Measurements from ENCODE around the gene NHEJ1. TPM values are rescaled to one million over a fixed set of nuclear protein-coding genes. Genes with fewer than 3 reads are reported as not detected.

Gene NHEJ1
- polyA plus RNA-seq, 3 donors, result 12.6 to 20.9 (median 20.3) TPM

GRCh38 chr2:219112062-219112406 is 48.6 kb downstream of the NHEJ1 start:
- H3K9me3 ChIP-seq (replicated peaks in 1 of 2; ENCODE audit: control insufficient read depth in 1 of 2, insufficient read depth in 1 of 2, low read length in 2 of 2), result no peaks in the 10 kb centered on the region
- no peak overlapping the region for H3K9ac ChIP-seq (ENCODE audit: insufficient read depth, low read length, poor library complexity, severe bottlenecking)
- H3K27me3 ChIP-seq (ENCODE audit: control insufficient read depth in 2 of 2, insufficient read depth in 2 of 2, low read length in 2 of 2), result no peaks in the 10 kb centered on the region
- H3K9me3 Mint-ChIP-seq, result no peaks in the 10 kb centered on the region
- no peak overlapping the region for H3K4me3 ChIP-seq (replicated peaks in 1 of 3; ENCODE audit: low read depth in 2 of 3, low read length in 3 of 3)
- H3K4me1 ChIP-seq (ENCODE audit: control insufficient read depth in 1 of 2, insufficient read depth in 2 of 2, low read length in 2 of 2), result peaks cover 33 to 37% of the 10 kb centered on the region in 2 donors
- peaks cover 5 to 10% of the 10 kb centered on the region in 2 donors for H3K36me3 Mint-ChIP-seq
- H2AFZ ChIP-seq (ENCODE audit: insufficient read depth, low read depth, low read length, poor library complexity, severe bottlenecking), result no peak overlapping the region
- no peaks in the 10 kb centered on the region for H3K36me3 ChIP-seq (replicated peaks in 1 of 2; ENCODE audit: control insufficient read depth in 1 of 2, insufficient read depth in 2 of 2, low read length in 2 of 2)
- TF ChIP-seq CTCF (IDR thresholded peaks at IDR 0.05), result no peak
- H3K27ac ChIP-seq (ENCODE audit: low read depth in 1 of 2, low read length in 2 of 2), result no peak overlapping the region
- intact Hi-C loops (cut with micrococcal nuclease), result no loop called here
- DNase-seq, result no peak
- H3K4me3 Mint-ChIP-seq, result no peak overlapping the region
- peaks cover 30% of the 10 kb centered on the region for H4K20me1 ChIP-seq (ENCODE audit: insufficient read depth, low read length)
- peaks cover 39% of the 10 kb centered on the region for H3K4me1 Mint-ChIP-seq
- H3K27ac Mint-ChIP-seq, result no peak overlapping the region
- WGBS (ENCODE audit: insufficient coverage), result 100% methylated on average over 2 of the region's 2 CpGs
- H3K4me2 ChIP-seq (replicated peaks; ENCODE audit: extremely low read depth, low read length, poor library complexity, severe bottlenecking), result no peak overlapping the region
- H3K79me2 ChIP-seq (ENCODE audit: insufficient read depth, low read length), result no peaks in the 10 kb centered on the region
- H3K27me3 Mint-ChIP-seq (ENCODE audit: low read depth in 3 of 3), result peaks cover 0 to 3% (median 2%) of the 10 kb centered on the region in 3 donors

DNA sequence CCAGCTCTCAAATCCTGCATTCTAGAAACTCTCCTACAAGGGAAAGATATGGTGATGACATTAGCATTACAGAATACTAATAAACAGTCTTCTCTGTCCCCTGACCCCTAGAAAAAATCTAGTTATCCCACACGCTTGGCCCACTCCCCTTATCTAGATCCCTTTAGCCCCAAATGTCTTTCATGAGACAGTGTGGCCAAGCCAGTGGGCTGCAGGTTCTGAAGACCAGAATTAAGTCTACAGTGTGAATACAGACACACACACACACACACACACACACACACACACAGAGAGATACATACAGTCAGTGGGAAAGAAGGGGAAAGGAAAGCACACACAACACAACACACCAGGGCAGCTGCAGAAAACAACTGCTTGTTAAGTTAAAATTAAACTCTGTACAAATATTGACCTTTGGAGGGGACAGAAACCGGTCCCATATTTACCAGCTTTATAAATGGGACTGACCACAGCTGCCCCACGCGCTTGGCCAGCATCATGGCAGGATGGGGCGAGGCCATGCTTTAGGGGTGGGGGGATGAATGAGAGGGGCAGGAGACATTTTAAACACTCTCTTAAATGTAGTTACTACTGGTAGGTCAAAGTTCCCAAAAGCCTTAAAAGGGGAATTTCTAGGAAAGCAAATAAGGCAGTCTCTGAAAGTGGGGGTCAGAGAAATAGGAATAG is 49.1 kb downstream of the NHEJ1 start:
- peaks cover 8 to 14% of the 10 kb centered on the region in 2 donors for H3K36me3 Mint-ChIP-seq
- WGBS (ENCODE audit: insufficient coverage), result no CpG with 5 or more reads among the region's 5 CpGs
- no peaks in the 10 kb centered on the region for H3K9me3 ChIP-seq (replicated peaks in 1 of 2; ENCODE audit: control insufficient read depth in 1 of 2, insufficient read depth in 1 of 2, low read length in 2 of 2)
- no peak for DNase-seq
- no peak for TF ChIP-seq CTCF (IDR thresholded peaks at IDR 0.05)
- H3K4me1 ChIP-seq (ENCODE audit: control insufficient read depth in 1 of 2, insufficient read depth in 2 of 2, low read length in 2 of 2), result peaks cover 34 to 37% of the 10 kb centered on the region in 2 donors
- no peaks in the 10 kb centered on the region for H3K27me3 ChIP-seq (ENCODE audit: control insufficient read depth in 2 of 2, insufficient read depth in 2 of 2, low read length in 2 of 2)
- H3K4me2 ChIP-seq (replicated peaks; ENCODE audit: extremely low read depth, low read length, poor library complexity, severe bottlenecking), result no peak overlapping the region
- no peak overlapping the region for H2AFZ ChIP-seq (ENCODE audit: insufficient read depth, low read depth, low read length, poor library complexity, severe bottlenecking)
- H4K20me1 ChIP-seq (ENCODE audit: insufficient read depth, low read length), result peaks cover 30% of the 10 kb centered on the region
- no peaks in the 10 kb centered on the region for H3K9me3 Mint-ChIP-seq
- no peaks in the 10 kb centered on the region for H3K36me3 ChIP-seq (replicated peaks in 1 of 2; ENCODE audit: control insufficient read depth in 1 of 2, insufficient read depth in 2 of 2, low read length in 2 of 2)
- H3K27ac Mint-ChIP-seq, result peak overlapping the region in 1 of 7 donors; percentile 43
- H3K27me3 Mint-ChIP-seq (ENCODE audit: low read depth in 3 of 3), result peaks cover 0 to 3% (median 2%) of the 10 kb centered on the region in 3 donors
- no peak overlapping the region for H3K9ac ChIP-seq (ENCODE audit: insufficient read depth, low read length, poor library complexity, severe bottlenecking)
- no peaks in the 10 kb centered on the region for H3K79me2 ChIP-seq (ENCODE audit: insufficient read depth, low read length)
- H3K27ac ChIP-seq (ENCODE audit: low read depth in 1 of 2, low read length in 2 of 2), result no peak overlapping the region
- H3K4me3 ChIP-seq (replicated peaks in 1 of 3; ENCODE audit: low read depth in 2 of 3, low read length in 3 of 3), result no peak overlapping the region
- intact Hi-C loops (cut with micrococcal nuclease), result no loop called here
- H3K4me3 Mint-ChIP-seq, result no peak overlapping the region
- peaks cover 42% of the 10 kb centered on the region for H3K4me1 Mint-ChIP-seq
